OCI-LY7 (cell line): Measurements from ENCODE around the gene DDX10. TPM values are rescaled to one million over a fixed set of nuclear protein-coding genes. Genes with fewer than 3 reads are reported as not detected.
"Not testable (repeated sequence)": the region's sequence is repeated elsewhere in the genome, so short reads cannot be mapped to it uniquely, and the experiment has no call there.

Experiments
- BruUV-seq: library from RNA; stranded (reverse); fragments of 400-500 nt; replicated peaks from 2 replicates; lab custom pipeline; 2021; lab: Mats Ljungman, UMichigan
- CTCF ChIA-PET: fragments of 300-600 bp; sonication (Branson Sonifier 250); formaldehyde crosslinking; loops from one replicate; lab custom pipeline; 2022; ENCODE audit warnings: antibody characterized with exemption; ENCODE audit not compliant: unreplicated experiment; lab: Charles Lee
- POLR2A ChIA-PET: fragments of 300-600 bp; sonication (Branson Sonifier 250); formaldehyde crosslinking; loops from one replicate; lab custom pipeline; 2022; ENCODE audit warnings: antibody characterized with exemption; lab: Charles Lee
- DNase-seq: peaks from one replicate; pipeline ENCODE4 v3.0.0-alpha.2; 2015; ENCODE audit warnings: low spot score
- H2AFZ ChIP-seq: fragments of 200-600 bp; sonication (generic), shearing (Covaris generic); 2 replicates; pipeline ENCODE4 v1.6.1; 2014; ENCODE audit warnings: mild to moderate bottlenecking, antibody characterized with exemption, low read length, moderate library complexity
- H3K27ac ChIP-seq: fragments of 200-600 bp; sonication (generic); 2 replicates; pipeline ENCODE4 v1.5.1; 2014; ENCODE audit warnings: mixed run types, low read depth, mild to moderate bottlenecking, moderate library complexity, low read length, inconsistent platforms; ENCODE audit not compliant: poor library complexity, severe bottlenecking
- H3K36me3 ChIP-seq: fragments of 200-600 bp; sonication (generic); 2 replicates; pipeline ENCODE4 v1.6.1; 2014; ENCODE audit warnings: mild to moderate bottlenecking, antibody characterized with exemption, low read length, moderate library complexity, mixed read lengths; ENCODE audit not compliant: insufficient read depth
- H3K4me1 ChIP-seq: fragments of 200-600 bp; sonication (generic); 2 replicates; pipeline ENCODE4 v1.5.1; 2014; ENCODE audit warnings: mild to moderate bottlenecking, low read length; ENCODE audit not compliant: insufficient read depth, poor library complexity, severe bottlenecking
- H3K4me2 ChIP-seq: fragments of 200-600 bp; sonication (generic); 2 replicates; pipeline ENCODE4 v1.6.1; 2014; ENCODE audit warnings: mild to moderate bottlenecking, low read length
- H3K4me3 ChIP-seq: fragments of 200-600 bp; sonication (generic); 2 replicates; pipeline ENCODE4 v1.5.1; 2014; ENCODE audit warnings: mild to moderate bottlenecking, low read depth, low read length; ENCODE audit not compliant: poor library complexity, severe bottlenecking
- H3K79me2 ChIP-seq: fragments of 200-600 bp; sonication (generic); 2 replicates; pipeline ENCODE4 v1.6.1; 2016; ENCODE audit warnings: low read depth, mild to moderate bottlenecking, low read length, moderate library complexity, mixed read lengths; ENCODE audit not compliant: insufficient read depth
- H3K9me2 ChIP-seq: fragments of 200-600 bp; sonication (generic); 2 replicates; pipeline ENCODE4 v1.6.1; 2016; ENCODE audit warnings: mild to moderate bottlenecking, low read length, mixed read lengths; ENCODE audit not compliant: insufficient read depth
- H3K9me3 ChIP-seq: fragments of 200-600 bp; sonication (generic); 2 replicates; pipeline ENCODE4 v1.6.1; 2014; ENCODE audit warnings: mild to moderate bottlenecking, mixed run types, low read length, mixed read lengths
- H4K20me1 ChIP-seq: fragments of 200-600 bp; sonication (generic); 2 replicates; pipeline ENCODE4 v1.6.1; 2014; ENCODE audit warnings: mild to moderate bottlenecking, antibody characterized with exemption, low read length, moderate library complexity, mixed read lengths; ENCODE audit not compliant: insufficient read depth
- CTCF ChIP-seq: fragments of 200-600 bp; sonication (generic); conservative IDR thresholded peaks from 2 replicates; pipeline ENCODE4 v1.5.1; 2014; ENCODE audit warnings: mild to moderate bottlenecking, antibody characterized with exemption, low read length, moderate library complexity, mixed read lengths
- EZH2phosphoT487 ChIP-seq: fragments of 200-600 bp; sonication (generic); IDR thresholded peaks from 2 replicates; pipeline ENCODE4 v1.6.1; 2018; ENCODE audit warnings: low read depth, borderline replicate concordance, mild to moderate bottlenecking, mixed run types, antibody characterized with exemption, low read length, moderate library complexity, mixed read lengths
- intact Hi-C: fragments of 100-400 bp; cut with micrococcal nuclease; formaldehyde crosslinking; loops from one replicate; pipeline ENCODE4 v1.10.0; 2022; ENCODE audit not compliant: unreplicated experiment
- total RNA-seq, 2 experiments: library from RNA; depleted of rRNA in 1 of 2; stranded (reverse); fragments of >200 nt in 1 of 2; shearing (Covaris generic) in 1 of 2; gene quantifications; 2 replicates each; pipeline ENCODE4 v1.2.3, GENCODE V29; 2014 to 2022

The DDX10 gene
- total RNA-seq, 2 experiments from 2014 or later, result 46.5 to 48.7 TPM

GRCh38 chr11:108775324-108775723 is 110.5 kb downstream of the DDX10 start:
- Histone ChIP-seq H3K27ac (no peak overlapping the region), H3K4me3 (no peak overlapping the region), H3K9me3 (no peaks in the 10 kb centered on the region; the same call in 1 of the 2 replicates), H4K20me1 (no peaks in the 10 kb centered on the region), H3K79me2 (no peaks in the 10 kb centered on the region), H3K4me2 (no peak overlapping the region), H3K36me3 (no peaks in the 10 kb centered on the region), H3K9me2 (no peaks in the 10 kb centered on the region), H2AFZ (no peak overlapping the region), H3K4me1 (peaks cover 6% of the 10 kb centered on the region)
- TF ChIP-seq CTCF (no peak), EZH2phosphoT487 (no peak)
- CTCF ChIA-PET, result no interaction called here
- no peak for DNase-seq
- intact Hi-C loops, result no loop called here
- POLR2A ChIA-PET, result interaction anchor here (0.6 to 1.5 kb wide), 5 partner anchors 12 to 155 kb away, joined by 3 to 6 read pairs (median 3); no protein-coding TSS in a partner anchor
- no TSS peak for BruUV-seq

GRCh38 chr11:108779147-108779546 is 114.3 kb downstream of the DDX10 start:
- H3K4me3 ChIP-seq, H4K20me1 ChIP-seq, H3K4me1 ChIP-seq, intact Hi-C loops, DNase-seq, H3K79me2 ChIP-seq, BruUV-seq, H2AFZ ChIP-seq, H3K9me3 ChIP-seq, CTCF ChIA-PET, H3K36me3 ChIP-seq, H3K27ac ChIP-seq, H3K4me2 ChIP-seq, POLR2A ChIA-PET, H3K9me2 ChIP-seq: not testable (repeated sequence)

- no peaks in the 10 kb centered on the region for H3K36me3 ChIP-seq
- H3K27ac ChIP-seq, result no peak overlapping the region
- BruUV-seq, result no TSS peak
- peaks cover 4% of the 10 kb centered on the region; the same call in 1 of the 2 replicates for H3K9me3 ChIP-seq
- no peak for TF ChIP-seq CTCF
- no peak for TF ChIP-seq EZH2phosphoT487
- no peak for DNase-seq
- no peak overlapping the region for H3K4me3 ChIP-seq
- no peak overlapping the region for H2AFZ ChIP-seq
- CTCF ChIA-PET, result no interaction called here
- no peaks in the 10 kb centered on the region for H3K9me2 ChIP-seq
- POLR2A ChIA-PET, result interaction anchor here (0.8 to 1.0 kb wide), 2 partner anchors 31 to 143 kb away, joined by 3 read pairs; no protein-coding TSS in a partner anchor
- peaks cover 6% of the 10 kb centered on the region for H3K4me1 ChIP-seq
- H4K20me1 ChIP-seq, result peaks cover 10% of the 10 kb centered on the region; the same call in 1 of the 2 replicates
- intact Hi-C loops, result no loop called here
- H3K79me2 ChIP-seq, result no peaks in the 10 kb centered on the region; the same call in 1 of the 2 replicates
- H3K4me2 ChIP-seq, result no peak overlapping the region
Observed at GRCh38 chr11:108780119-108780518, 115.2 kb downstream of the DDX10 start.
